HepG2 (cell line): ENCODE data around the gene RPP25L. TPM values are rescaled to one million over a fixed set of nuclear protein-coding genes. Genes with fewer than 3 reads are reported as not detected.

Experiments
- ATAC-seq: fragments of 200-7000 bp; cut with Tn5 transposase; 3 replicates; pipeline ENCODE4 v1.9.1; 2020; ENCODE audit warnings: mild to moderate bottlenecking, moderate library complexity
- Bru-seq: library from RNA; stranded (reverse); fragments of 400-500 nt; gene quantifications from one replicate; lab custom pipeline; 2021; lab: Mats Ljungman, UMichigan
- BruChase-seq, 2 experiments: library from RNA; stranded (reverse); fragments of 400-500 nt; gene quantifications; one replicate each; lab custom pipeline; 2021; lab: Mats Ljungman, UMichigan
- BruUV-seq: library from RNA; stranded (reverse); fragments of 400-500 nt; replicated peaks from 2 replicates; lab custom pipeline; 2021; lab: Mats Ljungman, UMichigan
- CTCF ChIA-PET: fragments of 300-600 bp; formaldehyde crosslinking; extraction: SDS; loops from one replicate; lab custom pipeline; 2021; ENCODE audit warnings: low total read pairs, inconsistent platforms, low intra/inter-chr PET ratio; lab: Yijun Ruan, JAX
- POLR2A ChIA-PET: fragments of 350-600 bp; sonication (Branson Sonifier 250); formaldehyde crosslinking; loops from one replicate; lab custom pipeline; 2020; ENCODE audit warnings: antibody characterized with exemption, inconsistent platforms; lab: Yijun Ruan, JAX
- DNase-seq: peaks from one replicate; pipeline ENCODE4 v3.0.0-alpha.2; 2015; ENCODE audit warnings: low spot score
- FAIRE-seq: peaks from 3 replicates; lab custom pipeline; 2011; peaks lifted over from hg19 to GRCh38; lab: Jason Lieb, UNC
- H2AFZ ChIP-seq: one replicate; pipeline ENCODE4 v1.6.1; 2011; ENCODE audit warnings: low read length, inconsistent platforms
- H3K27ac ChIP-seq: fragments of 300-600 bp; 3 replicates; pipeline ENCODE4 v1.8.0; 2011; ENCODE audit warnings: mixed run types, mild to moderate bottlenecking, mixed read lengths, low read length, inconsistent platforms; ENCODE audit not compliant: insufficient read depth; ENCODE audit errors: extremely low read length
- H3K27me3 ChIP-seq, 2 experiments: fragments of 200-600 bp in 1 of 2; 2 replicates in 1 of 2; 3 replicates in 1 of 2; pipeline versions ENCODE4 v1.6.0 to v1.8.0; 2011; ENCODE audit warnings: low read length in 2 of 2, mild to moderate bottlenecking in 2 of 2, moderate library complexity in 2 of 2, inconsistent platforms in 1 of 2; ENCODE audit not compliant: insufficient read depth in 2 of 2, control insufficient read depth in 1 of 2
- H3K36me3 ChIP-seq, 2 experiments: fragments of 200-600 bp in 1 of 2; replicated peaks in 1 of 2; 2 replicates in 1 of 2; 3 replicates in 1 of 2; pipeline versions ENCODE4 v1.5.1 to v1.8.0; 2011; ENCODE audit warnings: low read length in 2 of 2, inconsistent platforms in 1 of 2; ENCODE audit not compliant: insufficient read depth in 2 of 2, control insufficient read depth in 1 of 2
- H3K4me1 ChIP-seq: 2 replicates; pipeline ENCODE4 v1.5.1; 2012; ENCODE audit warnings: low read length, inconsistent platforms; ENCODE audit not compliant: insufficient read depth
- H3K4me2 ChIP-seq: 2 replicates; pipeline ENCODE4 v1.6.0; 2011; ENCODE audit warnings: low read depth, low read length, inconsistent platforms
- H3K4me3 ChIP-seq, 3 experiments: fragments of 200-600 bp in 1 of 3; sonication (generic), shearing (Covaris generic) in 1 of 3; replicated peaks in 1 of 3; 2 replicates each; pipeline ENCODE4 v1.5.1; 2011 to 2016; ENCODE audit warnings: low read length in 3 of 3, inconsistent platforms in 2 of 3, low read depth in 2 of 3, mild to moderate bottlenecking in 2 of 3, control low read depth in 1 of 3, mixed read lengths in 1 of 3; ENCODE audit not compliant: insufficient read depth in 1 of 3
- H3K79me2 ChIP-seq: one replicate; pipeline ENCODE4 v1.6.1; 2011; ENCODE audit warnings: low read length, inconsistent platforms; ENCODE audit not compliant: insufficient read depth
- H3K9ac ChIP-seq: 2 replicates; pipeline ENCODE4 v1.6.0; 2011; ENCODE audit warnings: mild to moderate bottlenecking, low read depth, low read length, inconsistent platforms; ENCODE audit not compliant: insufficient read depth
- H3K9me3 ChIP-seq: 2 replicates; pipeline ENCODE4 v1.5.1; 2012; ENCODE audit warnings: mild to moderate bottlenecking, low read length
- H4K20me1 ChIP-seq: 2 replicates; pipeline ENCODE4 v1.6.0; 2011; ENCODE audit warnings: inconsistent platforms, mild to moderate bottlenecking, low read length, moderate library complexity; ENCODE audit not compliant: insufficient read depth
- SETDB1 ChIP-seq: sonication (generic); formaldehyde crosslinking; IDR thresholded peaks from 2 replicates; pipeline ENCODE4 v1.5.1; 2020; ENCODE audit warnings: missing genetic modification reagents, mild to moderate bottlenecking, borderline replicate concordance
- STAG1 ChIP-seq: sonication (generic); formaldehyde crosslinking; IDR thresholded peaks from 2 replicates; pipeline ENCODE4 v1.4.0; 2020; ENCODE audit warnings: missing genetic modification reagents
- ZBED4 ChIP-seq: sonication (generic); formaldehyde crosslinking; IDR thresholded peaks from 2 replicates; pipeline ENCODE4 v1.4.0; 2020; ENCODE audit warnings: missing genetic modification reagents, borderline replicate concordance
- ZNF10 ChIP-seq: sonication (generic); formaldehyde crosslinking; IDR thresholded peaks from 2 replicates; pipeline ENCODE4 v1.4.0; 2020; ENCODE audit warnings: mild to moderate bottlenecking, low read depth, missing genetic modification reagents, borderline replicate concordance
- ZNF496 ChIP-seq: sonication (generic); formaldehyde crosslinking; IDR thresholded peaks from 2 replicates; pipeline ENCODE4 v1.8.1; 2023; ENCODE audit warnings: mild to moderate bottlenecking, moderate library complexity, missing genetic modification reagents; ENCODE audit not compliant: insufficient replicate concordance
- ZNF546 ChIP-seq: sonication (generic); formaldehyde crosslinking; conservative IDR thresholded peaks from 2 replicates; pipeline ENCODE4 v1.8.1; 2023; ENCODE audit warnings: mild to moderate bottlenecking, missing genetic modification reagents
- ZNF761 ChIP-seq: sonication (generic); formaldehyde crosslinking; conservative IDR thresholded peaks from 2 replicates; pipeline ENCODE4 v1.4.0; 2020; ENCODE audit warnings: mild to moderate bottlenecking, missing genetic modification reagents
- ZNF879 ChIP-seq: sonication (generic); formaldehyde crosslinking; IDR thresholded peaks from 2 replicates; pipeline ENCODE4 v1.8.1; 2023; ENCODE audit warnings: missing genetic modification reagents
- ZSCAN12 ChIP-seq: sonication (generic); formaldehyde crosslinking; IDR thresholded peaks from 2 replicates; pipeline ENCODE4 v1.9.0; 2021; ENCODE audit warnings: mild to moderate bottlenecking, missing genetic modification reagents
- WGBS: methylation state at CpG from one replicate; pipeline ENCODE4 v1.1.6; 2017; ENCODE audit warnings: low lambda C conversion rate; 5-methylcytosine and 5-hydroxymethylcytosine counted together
- in situ Hi-C: cut with HindIII; loops from 2 replicates; pipeline ENCODE4 v1.10.0; 2017; ENCODE audit warnings: low pct_unique_long_range_greater_than_20kb; ENCODE audit not compliant: extremely low pct_ligation_motif_present
- intact Hi-C: fragments of 100-400 bp; cut with micrococcal nuclease; formaldehyde crosslinking; loops from one replicate; pipeline ENCODE4 v1.10.0; 2022; ENCODE audit not compliant: unreplicated experiment
- long read RNA-seq, 2 experiments: library from RNA in 1 of 2; library from polyadenylated mRNA in 1 of 2; stranded (forward) in 1 of 2; unstranded in 1 of 2; transcript quantifications; one replicate each; pipeline ENCODE4 v2.0.0, GENCODE V29; 2019 to 2022
- polyA minus RNA-seq, 3 experiments: library from RNA; depleted of rRNA, polyadenylated mRNA; stranded (reverse); fragments of >200 nt; gene quantifications; 2 replicates each; pipeline ENCODE4 v1.2.3, GENCODE V29; 2011; ENCODE audit warnings: low replicate concordance in 1 of 3
- polyA plus RNA-seq, 8 experiments: library from polyadenylated mRNA; depleted of rRNA in 3 of 8; stranded (reverse) in 7 of 8; unstranded in 1 of 8; fragments of >200 nt; fragmentation: Illumina TruSeq in 4 of 8; extraction: Trizol in 4 of 8; gene quantifications; 2 replicates each; pipeline versions ENCODE4 v1.2.1 to v1.2.3, GENCODE V29; 2011 to 2016; ENCODE audit warnings: low read depth in 4 of 8, missing spikeins in 1 of 8, mixed read lengths in 1 of 8; ENCODE audit not compliant: insufficient read depth in 1 of 8
- total RNA-seq, 5 experiments: library from RNA; depleted of rRNA; stranded (reverse); fragments of >200 nt; fragmentation: Illumina TruSeq; extraction: Trizol; gene quantifications; 2 replicates each; pipeline ENCODE4 v1.2.3, GENCODE V29; 2016; ENCODE audit warnings: low read depth in 1 of 5

Gene RPP25L
- 24.5 and 32.1 TPM in 2 replicates for total RNA-seq (2016; rRNA removed; fragmentation: Illumina TruSeq; extraction: Trizol)
- total RNA-seq (2016; cell fraction: cytosol; rRNA removed; fragmentation: Illumina TruSeq; extraction: Trizol; ENCODE audit: low read depth): 11.7 and 12.9 TPM in 2 replicates
- 25.9 and 30.1 TPM in 2 replicates for total RNA-seq (2016; cell fraction: insoluble cytoplasmic fraction; rRNA removed; fragmentation: Illumina TruSeq; extraction: Trizol)
- total RNA-seq (2016; cell fraction: membrane; rRNA removed; fragmentation: Illumina TruSeq; extraction: Trizol): 15.6 and 18.9 TPM in 2 replicates
- 10.0 and 12.4 TPM in 2 replicates for total RNA-seq (2016; cell fraction: nucleus; rRNA removed; fragmentation: Illumina TruSeq; extraction: Trizol)
- 27.3 and 31.2 TPM in 2 replicates for polyA plus RNA-seq (2011; rRNA removed)
- polyA plus RNA-seq (2011; cell fraction: cytosol; rRNA removed): 27.2 and 38.8 TPM in 2 replicates
- polyA plus RNA-seq (2011; cell fraction: nucleus; rRNA removed): 14.2 and 16.4 TPM in 2 replicates
- polyA plus RNA-seq (2012): 15.8 and 18.2 TPM in 2 replicates
- polyA plus RNA-seq (2016; cell fraction: cytosol; fragmentation: Illumina TruSeq; extraction: Trizol; ENCODE audit: low read depth): 11.0 and 13.0 TPM in 2 replicates
- 26.3 and 26.5 TPM in 2 replicates for polyA plus RNA-seq (2016; cell fraction: insoluble cytoplasmic fraction; fragmentation: Illumina TruSeq; extraction: Trizol; ENCODE audit: low read depth)
- polyA plus RNA-seq (2016; cell fraction: membrane; fragmentation: Illumina TruSeq; extraction: Trizol; ENCODE audit: low read depth): 11.2 and 12.0 TPM in 2 replicates
- polyA plus RNA-seq (2016; cell fraction: nucleus; fragmentation: Illumina TruSeq; extraction: Trizol; ENCODE audit: insufficient read depth, low read depth): 13.1 and 17.9 TPM in 2 replicates
- polyA minus RNA-seq (2011; rRNA and poly(A)+ RNA removed; ENCODE audit: low replicate concordance): 17.6 and 31.0 TPM in 2 replicates
- 11.2 and 11.8 TPM in 2 replicates for polyA minus RNA-seq (2011; cell fraction: cytosol; rRNA and poly(A)+ RNA removed)
- polyA minus RNA-seq (2011; cell fraction: nucleus; rRNA and poly(A)+ RNA removed): 5.3 and 5.7 TPM in 2 replicates
- Bru-seq, nascent RNA: percentile 68 among the genes with signal in this experiment
- percentile 72 among the genes with signal in this experiment for BruChase-seq, experiment 1, labeled RNA remaining after a 6-hour chase
- BruChase-seq, experiment 2, labeled RNA remaining after a 2-hour chase: percentile 61 among the genes with signal in this experiment
- long read RNA-seq, experiment 1, transcript RPP25L-202 (2 exons, 888 nt): major isoform, 18 of 32 reads
- long read RNA-seq, experiment 1, transcript RPP25L-201 (2 exons, 1,092 nt): minor isoform, 10 of 32 reads
- long read RNA-seq, experiment 1, partial matches to known transcripts: 4 of 32 reads
- long read RNA-seq, experiment 1, other reads (novel, unspliced or antisense): 0 of 32 reads
- long read RNA-seq, experiment 2, transcript RPP25L-202 (2 exons, 888 nt): major isoform, 26 of 69 reads
- long read RNA-seq, experiment 2, transcript RPP25L-201 (2 exons, 1,092 nt): minor isoform, 10 of 69 reads
- long read RNA-seq, experiment 2, partial matches to known transcripts: 0 of 69 reads
- long read RNA-seq, experiment 2, other reads (novel, unspliced or antisense): 33 of 69 reads

- no peaks in the 10 kb centered on the region for H3K27me3 ChIP-seq
- no peaks in the 10 kb centered on the region for H3K9me3 ChIP-seq
- ChIA-PET CTCF (interaction anchor here (1.1 to 3.5 kb wide), 3 partner anchors 21 to 63 kb away, joined by 3 to 54 read pairs (median 6); no protein-coding TSS in a partner anchor), POLR2A (interaction anchor here (0.7 to 2.2 kb wide), 6 partner anchors 17 to 53 kb away, joined by 3 to 13 read pairs (median 4); partner anchors contain the start of genes ARID3C, GALT and SIGMAR1)
- peak within 1 kb of the TSS; percentile 77 for H3K4me2 ChIP-seq
- TSS peak; percentile 89 for BruUV-seq
- DNase-seq (peak; percentile 62), ATAC-seq (peak; percentile 93), FAIRE-seq (no peak)
- H4K20me1 ChIP-seq: no peaks in the 10 kb centered on the region; the same call in 1 of the 2 replicates
- intact Hi-C loops (loop anchor here (1.0 kb wide), 2 partner anchors 8 to 22 kb away; partner anchors contain the start of gene DCTN3), in situ Hi-C loops (no loop called here)
- 4% methylated on average over 21 of the region's 77 CpGs for WGBS
- H2AFZ ChIP-seq: no peak within 1 kb of the TSS
- H3K36me3 ChIP-seq: peaks cover 0 to 4% of the 10 kb centered on the region in 2 experiments; a peak in 1 of 5 replicates
- peaks cover 33% of the 10 kb centered on the region for H3K4me1 ChIP-seq
- peak within 1 kb of the TSS; percentile 95 for H3K9ac ChIP-seq
- peak within 1 kb of the TSS; percentile 84 to 91 (median 89) for H3K4me3 ChIP-seq
- H3K79me2 ChIP-seq: peaks cover 6% of the 10 kb centered on the region
- H3K27ac ChIP-seq: peak within 1 kb of the TSS; percentile 78
- TF ChIP-seq SETDB1 (CRISPR knock-in tag): no peak
- TF ChIP-seq ZNF496 (CRISPR knock-in tag): no peak
- no peak for TF ChIP-seq ZSCAN12 (CRISPR knock-in tag)
- no peak for TF ChIP-seq STAG1 (CRISPR knock-in tag)
- no peak for TF ChIP-seq ZNF10 (CRISPR knock-in tag)
- no peak; the same call in 1 of the 2 replicates for TF ChIP-seq ZNF761 (CRISPR knock-in tag)
- TF ChIP-seq ZBED4 (CRISPR knock-in tag): no peak; the same call in 1 of the 2 replicates
- peak; percentile 77; the same call in 1 of the 2 replicates for TF ChIP-seq ZNF879 (CRISPR knock-in tag)
- no peak; the same call in 1 of the 2 replicates for TF ChIP-seq ZNF546
Measured at GRCh38 chr9:34611811-34612787, at the start of gene RPP25L. Gene RPP25L (minus strand): TSS chr9:34612097. CDS start chr9:34611296, 801 bp downstream.
